HT1080 (cell line): ENCODE data around the gene ZNF768. TPM values are rescaled to one million over a fixed set of nuclear protein-coding genes. Genes with fewer than 3 reads are reported as not detected.

ENCODE experiments used
- DNase-seq: peaks from one replicate; pipeline ENCODE4 v3.0.0-alpha.2; 2015; ENCODE audit warnings: low read depth
- polyA plus RNA-seq, 2 experiments: library from polyadenylated mRNA; depleted of rRNA; stranded (reverse); fragments of >200 nt; gene quantifications; 2 replicates each; pipeline ENCODE4 v1.2.3, GENCODE V29; 2015
- total RNA-seq: library from RNA; depleted of rRNA; stranded (reverse); fragments of >200 nt; shearing (Covaris generic); gene quantifications from 2 replicates; pipeline ENCODE4 v1.2.3, GENCODE V29; 2014; rRNA removed

Gene ZNF768
- total RNA-seq, result 67.2 and 76.7 TPM in 2 replicates
- polyA plus RNA-seq (2015; cell fraction: cytosol; rRNA removed), result 76.3 and 83.8 TPM in 2 replicates
- 69.1 and 77.0 TPM in 2 replicates for polyA plus RNA-seq (2015; cell fraction: nucleus; rRNA removed)

GRCh38 chr16:30526137-30526822 is at the start of gene ZNF768:
ZNF768 (minus strand) TSS chr16:30526566; CDS start chr16:30526413, 153 bp downstream.
- peak; percentile 17 for DNase-seq

GRCh38 chr16:30574678-30575077 is 48.3 kb upstream of the ZNF768 start:
- DNase-seq, result no peak

- peak; percentile 98 for DNase-seq
Measured at GRCh38 chr16:30571445-30572322, 45.3 kb upstream of the ZNF768 start, which contains the start of gene ZNF688. ZNF688 (minus strand) TSS chr16:30571714; CDS start chr16:30571629, 85 bp downstream.

GRCh38 chr16:30570636-30571444 is 44.5 kb upstream of the ZNF768 start:
- DNase-seq, result no peak

GRCh38 chr16:30569746-30570635 is 43.6 kb upstream of the ZNF768 start:
- DNase-seq, result no peak

GRCh38 chr16:30569281-30569680 is 42.9 kb upstream of the ZNF768 start:
- no peak for DNase-seq

- DNase-seq, result peak; percentile 69
Measured at GRCh38 chr16:30567991-30568638, 41.7 kb upstream of the ZNF768 start.

GRCh38 chr16:30567160-30567990 is 41.0 kb upstream of the ZNF768 start:
- peak; percentile 15 for DNase-seq

GRCh38 chr16:30566531-30566930 is 40.2 kb upstream of the ZNF768 start:
- no peak for DNase-seq

- DNase-seq, result no peak
Measured at GRCh38 chr16:30565984-30566383, 39.6 kb upstream of the ZNF768 start.

GRCh38 chr16:30565526-30565925 is 39.2 kb upstream of the ZNF768 start:
- no peak for DNase-seq

GRCh38 chr16:30562021-30562420 is 35.7 kb upstream of the ZNF768 start:
- DNase-seq, result no peak

- DNase-seq, result no peak
Measured at GRCh38 chr16:30561089-30561816, 34.9 kb upstream of the ZNF768 start.

GRCh38 chr16:30559690-30560089 is 33.3 kb upstream of the ZNF768 start:
- DNase-seq, result no peak

- no peak for DNase-seq
Measured at GRCh38 chr16:30558789-30559377, 32.5 kb upstream of the ZNF768 start.

- DNase-seq, result peak; percentile 98
Measured at GRCh38 chr16:30557957-30558788, 31.8 kb upstream of the ZNF768 start, which contains the start of gene ZNF764. ZNF764 (minus strand) TSS chr16:30558374; CDS start chr16:30558182, 192 bp downstream.

GRCh38 chr16:30557707-30557956 is 31.3 kb upstream of the ZNF768 start:
- DNase-seq, result no peak
